Fibroblast of the aortic adventitia (primary cell): ENCODE results near the gene LRRC61. TPM values are rescaled to one million over a fixed set of nuclear protein-coding genes. Genes with fewer than 3 reads are reported as not detected.
"Not testable (repeated sequence)": the region's sequence is repeated elsewhere in the genome, so short reads cannot be mapped to it uniquely, and the experiment has no call there.

ENCODE experiments used
- DNase-seq: peaks from one replicate; pipeline ENCODE4 v3.0.0-alpha.2; 2010; ENCODE audit warnings: low read depth
- H3K4me3 ChIP-seq: 2 replicates; pipeline ENCODE4 v1.5.1; 2011; ENCODE audit warnings: low read depth, mild to moderate bottlenecking, control low read depth, low read length, moderate library complexity
- total RNA-seq: library from RNA; depleted of rRNA; stranded (reverse); fragments of >200 nt; gene quantifications from 2 replicates; pipeline ENCODE4 v1.2.3, GENCODE V29; 2012; ENCODE audit warnings: low replicate concordance
- TF ChIP-seq, protein P1 (sequence below): IDR thresholded peaks from 2 replicates; pipeline ENCODE4 v1.5.1; 2011; ENCODE audit warnings: mild to moderate bottlenecking, low read length, control low read depth, inconsistent platforms; ENCODE audit not compliant: insufficient read depth

LRRC61 gene
- total RNA-seq, 1 donor: 0.09 TPM

DNA sequence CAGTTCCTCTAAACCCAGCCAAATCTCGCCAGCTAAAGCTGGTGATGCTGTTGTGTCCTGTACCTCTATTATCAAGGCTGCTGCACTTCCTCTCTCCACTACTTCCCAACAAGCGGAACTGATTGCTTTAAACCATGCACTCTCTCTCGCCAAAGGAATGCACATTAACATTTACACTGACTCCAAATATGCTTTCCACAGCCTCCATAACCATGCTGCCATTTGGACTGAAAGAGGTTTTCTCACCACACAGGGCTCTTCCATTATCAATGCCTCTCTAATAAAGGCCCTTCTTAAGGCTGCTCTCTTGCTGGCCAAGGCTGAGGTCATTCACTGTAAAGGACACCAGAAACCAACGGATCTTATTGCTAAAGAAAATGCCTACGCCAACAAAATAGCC, 11.4 kb upstream of the LRRC61 start:
- H3K4me3 ChIP-seq: no peak overlapping the region
- no peak for DNase-seq
- TF ChIP-seq, protein P1, sequence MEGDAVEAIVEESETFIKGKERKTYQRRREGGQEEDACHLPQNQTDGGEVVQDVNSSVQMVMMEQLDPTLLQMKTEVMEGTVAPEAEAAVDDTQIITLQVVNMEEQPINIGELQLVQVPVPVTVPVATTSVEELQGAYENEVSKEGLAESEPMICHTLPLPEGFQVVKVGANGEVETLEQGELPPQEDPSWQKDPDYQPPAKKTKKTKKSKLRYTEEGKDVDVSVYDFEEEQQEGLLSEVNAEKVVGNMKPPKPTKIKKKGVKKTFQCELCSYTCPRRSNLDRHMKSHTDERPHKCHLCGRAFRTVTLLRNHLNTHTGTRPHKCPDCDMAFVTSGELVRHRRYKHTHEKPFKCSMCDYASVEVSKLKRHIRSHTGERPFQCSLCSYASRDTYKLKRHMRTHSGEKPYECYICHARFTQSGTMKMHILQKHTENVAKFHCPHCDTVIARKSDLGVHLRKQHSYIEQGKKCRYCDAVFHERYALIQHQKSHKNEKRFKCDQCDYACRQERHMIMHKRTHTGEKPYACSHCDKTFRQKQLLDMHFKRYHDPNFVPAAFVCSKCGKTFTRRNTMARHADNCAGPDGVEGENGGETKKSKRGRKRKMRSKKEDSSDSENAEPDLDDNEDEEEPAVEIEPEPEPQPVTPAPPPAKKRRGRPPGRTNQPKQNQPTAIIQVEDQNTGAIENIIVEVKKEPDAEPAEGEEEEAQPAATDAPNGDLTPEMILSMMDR: no peak

DNA sequence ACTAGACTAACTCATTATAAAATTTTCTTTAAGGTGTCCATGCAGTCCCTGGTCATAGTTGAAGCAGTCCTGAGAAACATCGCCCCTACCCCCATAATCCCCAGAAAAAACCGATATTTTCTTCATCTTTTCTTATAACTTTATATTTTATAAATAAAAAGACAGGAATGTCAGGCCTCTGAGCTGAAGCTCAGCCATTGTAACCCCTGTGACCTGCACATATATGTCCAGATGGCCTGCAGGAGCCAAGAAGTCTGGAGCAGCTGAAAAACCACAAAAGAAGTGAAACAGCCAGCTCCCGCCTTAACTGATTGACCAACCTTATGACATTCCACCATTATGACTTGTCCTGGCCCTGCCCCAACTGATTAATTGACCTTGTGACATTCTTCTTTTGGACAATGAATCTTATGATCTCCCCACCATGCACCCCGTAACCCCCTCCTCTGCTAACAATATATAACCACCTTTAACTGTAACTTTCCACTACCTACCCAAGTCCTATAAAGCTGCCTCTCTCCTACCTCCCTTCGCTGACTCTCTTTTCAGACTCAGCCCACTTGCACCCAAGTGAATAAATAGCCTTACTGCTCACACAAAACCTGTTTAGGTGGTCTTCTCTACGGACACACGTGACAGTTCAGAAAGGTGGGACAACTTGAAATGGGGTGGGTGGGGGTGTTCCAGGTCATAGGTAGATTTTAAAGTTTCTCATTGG, 10.3 kb upstream of the LRRC61 start:
- peak; percentile 22 for DNase-seq
- H3K4me3 ChIP-seq: not testable (repeated sequence)

DNA sequence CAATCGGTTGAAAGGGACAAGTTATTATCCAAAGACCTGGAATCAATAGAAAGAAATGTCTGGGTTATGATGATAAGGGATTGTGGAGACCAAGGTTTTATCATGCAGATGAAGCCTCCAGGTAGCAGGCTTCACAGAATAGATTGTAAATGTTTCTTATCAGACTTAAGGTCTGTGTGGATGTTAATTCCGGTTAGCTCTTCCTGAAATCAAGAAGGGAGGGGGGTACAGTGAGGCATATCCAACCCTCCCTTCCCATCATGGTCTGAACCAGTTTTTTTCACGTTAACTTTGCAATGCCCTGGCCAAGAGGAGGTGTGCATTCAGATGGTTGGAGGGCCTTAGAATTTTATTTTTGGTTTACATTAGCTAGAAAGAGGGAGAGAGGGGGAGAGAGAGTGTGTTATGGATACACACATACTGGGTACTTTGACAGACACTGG, 9.8 kb upstream of the LRRC61 start:
- TF ChIP-seq, protein P1: no peak
- DNase-seq: no peak
- no peak overlapping the region for H3K4me3 ChIP-seq

DNA sequence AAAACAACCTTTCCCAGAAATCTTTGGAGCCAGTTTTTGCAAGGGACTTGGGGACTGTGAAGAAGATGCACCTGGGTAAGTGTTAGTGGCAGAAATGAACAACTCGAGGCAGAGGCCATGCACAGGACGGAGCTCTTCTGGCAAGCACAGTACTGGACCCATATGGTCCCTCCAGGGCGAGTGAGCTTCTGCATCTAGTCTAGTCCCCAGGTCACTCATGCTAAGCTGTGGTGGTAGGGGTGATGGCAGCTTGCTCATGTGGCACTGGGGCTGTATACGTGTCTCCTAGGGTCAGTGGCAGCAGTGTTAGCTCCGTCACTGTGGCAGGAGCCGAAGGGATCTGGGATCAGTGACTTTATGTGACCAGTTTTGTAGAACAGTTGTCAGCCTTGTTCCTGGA, 9.3 kb upstream of the LRRC61 start:
- no peak for DNase-seq
- H3K4me3 ChIP-seq: no peak overlapping the region
- TF ChIP-seq, protein P1: no peak

DNA sequence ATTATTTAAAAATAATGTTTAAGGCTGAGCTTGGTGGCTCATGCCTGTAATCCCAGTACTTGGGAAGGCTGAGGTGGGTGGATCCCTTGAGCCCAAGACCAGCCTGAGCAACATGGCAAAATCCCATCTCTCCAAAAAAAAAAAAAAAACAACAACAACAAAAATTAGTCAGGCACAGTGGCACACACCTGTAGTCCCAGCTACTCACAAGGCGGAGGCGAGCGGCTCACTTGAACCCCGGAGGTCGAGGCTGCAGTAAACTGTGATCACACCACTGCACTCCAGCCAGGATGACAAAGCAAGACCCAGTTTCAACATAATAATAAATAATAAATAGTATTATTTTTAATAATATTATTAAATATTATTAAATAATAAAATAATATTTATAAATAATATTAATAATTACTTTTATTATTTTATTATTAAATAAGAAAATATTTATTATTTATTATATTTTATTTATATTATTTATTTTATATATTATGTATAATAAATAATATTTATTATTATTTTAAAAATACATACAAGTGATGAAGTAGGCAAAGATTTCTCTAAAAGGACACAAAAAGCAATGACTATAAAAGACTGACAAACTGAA, 8.4 kb upstream of the LRRC61 start:
- DNase-seq: no peak
- TF ChIP-seq, protein P1: no peak

DNA sequence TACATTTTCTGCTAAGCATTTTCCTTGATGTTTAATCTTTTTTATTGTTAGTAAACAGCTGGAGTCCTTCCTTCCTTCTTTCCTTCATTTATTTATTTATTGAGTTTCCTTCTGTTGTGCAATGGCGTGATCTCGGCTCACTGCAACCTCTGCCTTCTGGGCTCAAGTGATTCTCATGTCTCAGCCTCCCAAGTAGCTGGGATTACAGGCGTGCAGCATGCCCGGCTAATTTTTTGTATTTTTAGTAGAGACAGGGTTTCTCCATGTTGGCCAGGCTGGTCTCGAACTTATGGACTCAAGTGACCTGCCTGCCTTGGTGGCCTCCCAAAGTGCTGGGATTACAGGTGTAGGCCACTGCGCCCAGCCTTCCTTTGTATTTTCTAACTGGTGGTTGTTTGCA, 6.2 kb upstream of the LRRC61 start:
- not testable (repeated sequence) for H3K4me3 ChIP-seq, DNase-seq

More for the DNA sequence above, 8.4 kb upstream of the LRRC61 start:
- no peak overlapping the region for H3K4me3 ChIP-seq

DNA sequence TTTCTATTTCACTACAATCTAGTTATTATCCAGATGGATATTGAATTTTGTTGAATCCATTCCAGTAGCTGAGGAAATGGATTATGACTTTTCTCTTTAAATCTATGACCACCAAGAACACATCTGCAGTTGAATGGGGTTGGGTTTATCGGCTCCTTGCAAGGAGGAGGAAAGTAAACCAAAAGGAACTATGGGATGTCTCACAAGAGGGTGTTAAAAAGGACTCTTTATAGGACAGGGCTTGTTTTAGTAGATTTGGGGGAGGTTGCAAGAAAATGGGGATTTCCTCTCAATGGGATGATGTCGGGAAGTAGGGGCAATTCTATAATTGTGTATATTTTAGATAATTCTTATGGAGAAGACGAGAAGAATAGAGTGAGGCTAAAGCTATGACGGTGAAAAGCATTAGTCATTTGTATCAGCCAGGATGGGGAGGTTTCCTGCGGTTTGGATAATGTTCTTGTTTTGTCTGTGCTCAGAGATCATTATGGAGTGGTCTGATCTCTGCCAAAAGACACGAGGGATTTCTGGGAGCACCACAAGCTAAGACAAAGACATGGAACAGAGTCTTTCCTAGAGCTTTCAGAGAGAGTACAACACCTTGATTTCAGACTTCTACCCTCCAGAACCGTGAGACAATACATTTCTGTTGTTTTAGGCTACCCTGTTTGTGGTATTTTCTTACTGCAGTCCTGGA, 5.3 kb upstream of the LRRC61 start:
- TF ChIP-seq, protein P1: no peak
- DNase-seq: peak; percentile 69
- H3K4me3 ChIP-seq: no peak overlapping the region
